RCC 7860 (cell line): ENCODE data around the gene GMPR.

Source experiments
- DNase-seq: peaks from one replicate; pipeline ENCODE4 v3.0.0-alpha.2; 2015; ENCODE audit warnings: low spot score
- FAIRE-seq: peaks from 2 replicates; lab custom pipeline; 2012; peaks lifted over from hg19 to GRCh38; lab: Jason Lieb, UNC

The GMPR gene

GRCh38 chr6:16238057-16238962, at the start of gene GMPR:
Gene GMPR (plus strand): TSS chr6:16238587. CDS start chr6:16238694, 107 bp downstream.
- DNase-seq (no peak), FAIRE-seq (no peak)

- FAIRE-seq (no peak), DNase-seq (no peak)
These were observed 48.2 kb upstream of the GMPR start for GRCh38 chr6:16190214-16190613.

- FAIRE-seq: no peak
- no peak for DNase-seq
These were observed 42.0 kb upstream of the GMPR start for GRCh38 chr6:16196260-16196983.

GRCh38 chr6:16196984-16197546, 41.3 kb upstream of the GMPR start:
- FAIRE-seq (no peak), DNase-seq (no peak)

GRCh38 chr6:16198061-16198705, 40.2 kb upstream of the GMPR start:
- FAIRE-seq: no peak

GRCh38 chr6:16199804-16200203, 38.6 kb upstream of the GMPR start:
- DNase-seq: no peak

More at GRCh38 chr6:16198061-16198705, 40.2 kb upstream of the GMPR start:
- DNase-seq: no peak

GRCh38 chr6:16200321-16200883, 38.0 kb upstream of the GMPR start:
- FAIRE-seq (no peak), DNase-seq (no peak)

More at GRCh38 chr6:16199804-16200203, 38.6 kb upstream of the GMPR start:
- no peak for FAIRE-seq

- FAIRE-seq: no peak
- DNase-seq: no peak
These were observed 36.7 kb upstream of the GMPR start for GRCh38 chr6:16201706-16202105.

GRCh38 chr6:16204653-16205376, 33.6 kb upstream of the GMPR start:
- FAIRE-seq (no peak), DNase-seq (no peak)

GRCh38 chr6:16205377-16206144, 32.8 kb upstream of the GMPR start:
- no peak for DNase-seq
- FAIRE-seq: no peak

- DNase-seq: peak; percentile 60
- peak; percentile 67 for FAIRE-seq
These were observed 31.8 kb upstream of the GMPR start for GRCh38 chr6:16206595-16207037.

- no peak for FAIRE-seq
These were observed 29.4 kb upstream of the GMPR start for GRCh38 chr6:16208989-16209388.

GRCh38 chr6:16209539-16209938, 28.8 kb upstream of the GMPR start:
- DNase-seq: no peak
- FAIRE-seq: no peak

More at GRCh38 chr6:16208989-16209388, 29.4 kb upstream of the GMPR start:
- no peak for DNase-seq

- no peak for FAIRE-seq
- DNase-seq: no peak
These were observed 26.1 kb upstream of the GMPR start for GRCh38 chr6:16212276-16212675.

GRCh38 chr6:16216501-16217155, 21.8 kb upstream of the GMPR start:
- no peak for DNase-seq
- no peak for FAIRE-seq

GRCh38 chr6:16217156-16217721, 21.1 kb upstream of the GMPR start:
- no peak for FAIRE-seq
- no peak for DNase-seq

- no peak for FAIRE-seq
These were observed 15.6 kb upstream of the GMPR start for GRCh38 chr6:16222826-16223225.

GRCh38 chr6:16223362-16223761, 15.0 kb upstream of the GMPR start:
- no peak for FAIRE-seq
- no peak for DNase-seq

More at GRCh38 chr6:16222826-16223225, 15.6 kb upstream of the GMPR start:
- DNase-seq: no peak
